Mucosa of descending colon (tissue), 3 donors: ENCODE results near the gene MAP2K7. TPM values are rescaled to one million over a fixed set of nuclear protein-coding genes. Genes with fewer than 3 reads are reported as not detected.

Experiments
- ATAC-seq: fragments of 200-7000 bp; cut with Tn5 transposase; one replicate; pipeline ENCODE4 v1.9.1; 2020; ENCODE audit warnings: mild to moderate bottlenecking, moderate library complexity
- DNase-seq, 3 donors: peaks; one replicate each; pipeline ENCODE4 v3.0.0-alpha.2; 2020
- H3K36me3 ChIP-seq: fragments of 200-600 bp; one replicate; pipeline ENCODE4 v1.8.0; 2021; ENCODE audit warnings: low read depth, mild to moderate bottlenecking
- H3K4me1 ChIP-seq: fragments of 200-600 bp; one replicate; pipeline ENCODE4 v1.8.0; 2021; ENCODE audit warnings: low read depth, mild to moderate bottlenecking
- H3K4me3 ChIP-seq: fragments of 200-600 bp; one replicate; pipeline ENCODE4 v1.8.0; 2021; ENCODE audit warnings: mild to moderate bottlenecking
- H3K9me3 ChIP-seq: fragments of 200-600 bp; one replicate; pipeline ENCODE4 v1.8.0; 2021; ENCODE audit warnings: mild to moderate bottlenecking
- intact Hi-C, 2 donors: fragments of 100-400 bp; cut with DNase I in 1 of 2; cut with micrococcal nuclease in 1 of 2; formaldehyde crosslinking; loops; one replicate each; pipeline versions ENCODE4 v1.11.0 to v1.11.1; 2022; cut with DNase I, micrococcal nuclease
- total RNA-seq, 3 donors: library from RNA; stranded (reverse); fragmentation: NEBNext Ultra II Directional in 2 of 3; extraction: Animal tissue kit (Norgen Biotek cat#: 25700) in 2 of 3; gene quantifications; one replicate each; pipeline versions ENCODE4 v1.2.1 to v1.2.4, GENCODE V29; 2021 to 2023
- TF ChIP-seq, protein P1 (sequence below): fragments of 200-600 bp; IDR thresholded peaks from one replicate; pipeline ENCODE4 v1.8.0; 2022; ENCODE audit warnings: antibody characterized with exemption, mild to moderate bottlenecking
- donor health status: DM: no; HTN: no; CAD: no; lungs with moderate emphysema.
- donor health status: DM: no; HTN: no; CAD: no.
- donor health status: DM: no; HTN: yes; CAD: no.

The MAP2K7 gene
- total RNA-seq, 3 donors from 2014 or later: 31.5 to 49.2 (median 41.7) TPM

DNA sequence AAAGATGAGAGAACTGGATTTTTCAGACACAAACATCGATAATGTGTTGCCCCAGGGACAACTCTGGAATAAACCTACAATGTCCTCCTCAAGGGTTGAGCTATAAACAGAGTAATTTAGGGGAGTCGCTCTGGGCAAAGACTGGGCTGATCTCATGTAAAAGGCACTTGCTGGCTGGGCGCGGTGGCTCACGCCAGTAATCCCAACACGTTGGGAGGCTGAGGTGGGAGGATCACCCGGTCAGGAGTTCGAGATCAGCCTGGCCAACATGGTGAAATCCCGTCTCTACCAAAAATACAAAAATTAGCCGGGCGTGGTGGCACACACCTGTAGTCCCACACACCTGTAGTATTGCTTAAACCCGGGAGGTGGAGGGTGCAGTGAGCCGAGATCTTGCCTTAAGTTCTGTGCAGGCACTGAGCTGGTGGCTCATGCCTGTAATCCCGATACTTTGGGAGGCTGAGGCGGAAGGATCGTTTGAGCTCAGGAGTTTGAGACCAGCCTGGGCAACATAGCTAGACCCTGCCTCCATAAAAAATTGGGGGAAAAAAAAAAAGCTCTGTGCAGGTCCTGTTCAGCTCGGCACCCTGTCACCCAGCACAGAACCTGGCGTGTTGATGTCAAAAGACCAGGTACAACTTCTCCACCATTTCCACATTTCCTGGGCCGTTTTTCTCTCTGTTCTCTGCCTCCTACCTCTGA lies 38.4 kb downstream of the MAP2K7 start:
- H3K4me3 ChIP-seq: no peak overlapping the region
- H3K36me3 ChIP-seq: peaks cover 3% of the 10 kb centered on the region
- intact Hi-C loops: loop anchor here (10.0 kb wide), 1 partner anchor 313 kb away; no protein-coding TSS in a partner anchor
- TF ChIP-seq, protein P1, sequence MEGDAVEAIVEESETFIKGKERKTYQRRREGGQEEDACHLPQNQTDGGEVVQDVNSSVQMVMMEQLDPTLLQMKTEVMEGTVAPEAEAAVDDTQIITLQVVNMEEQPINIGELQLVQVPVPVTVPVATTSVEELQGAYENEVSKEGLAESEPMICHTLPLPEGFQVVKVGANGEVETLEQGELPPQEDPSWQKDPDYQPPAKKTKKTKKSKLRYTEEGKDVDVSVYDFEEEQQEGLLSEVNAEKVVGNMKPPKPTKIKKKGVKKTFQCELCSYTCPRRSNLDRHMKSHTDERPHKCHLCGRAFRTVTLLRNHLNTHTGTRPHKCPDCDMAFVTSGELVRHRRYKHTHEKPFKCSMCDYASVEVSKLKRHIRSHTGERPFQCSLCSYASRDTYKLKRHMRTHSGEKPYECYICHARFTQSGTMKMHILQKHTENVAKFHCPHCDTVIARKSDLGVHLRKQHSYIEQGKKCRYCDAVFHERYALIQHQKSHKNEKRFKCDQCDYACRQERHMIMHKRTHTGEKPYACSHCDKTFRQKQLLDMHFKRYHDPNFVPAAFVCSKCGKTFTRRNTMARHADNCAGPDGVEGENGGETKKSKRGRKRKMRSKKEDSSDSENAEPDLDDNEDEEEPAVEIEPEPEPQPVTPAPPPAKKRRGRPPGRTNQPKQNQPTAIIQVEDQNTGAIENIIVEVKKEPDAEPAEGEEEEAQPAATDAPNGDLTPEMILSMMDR: no peak
- DNase-seq: peak in 1 of 3 donors; percentile 46
- H3K4me1 ChIP-seq: peaks cover 10% of the 10 kb centered on the region
- ATAC-seq: no peak
- H3K9me3 ChIP-seq: no peaks in the 10 kb centered on the region

DNA sequence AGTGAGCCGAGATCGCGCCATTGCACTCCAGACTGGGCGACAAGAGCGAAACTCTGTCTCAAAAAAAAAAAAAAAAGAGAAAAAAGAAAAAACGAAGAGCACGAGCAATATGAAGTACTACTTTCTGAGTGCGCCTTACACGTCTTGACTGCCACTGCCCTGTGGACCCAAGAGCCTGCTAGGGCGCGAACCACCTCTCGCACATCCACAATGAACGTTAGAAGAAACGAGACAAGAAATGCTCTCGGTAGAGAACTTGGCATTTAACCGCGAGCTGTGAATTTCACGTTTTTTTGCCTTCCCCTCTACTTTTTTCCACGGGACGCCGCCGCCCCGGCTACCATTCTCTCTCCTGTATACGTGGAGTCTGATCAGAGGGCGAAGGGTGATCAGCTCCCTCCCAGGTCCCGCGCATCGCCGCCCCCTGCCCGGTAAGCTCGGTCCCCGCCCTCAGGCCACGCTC lies 39.3 kb downstream of the MAP2K7 start:
- H3K4me1 ChIP-seq: peaks cover 10% of the 10 kb centered on the region
- H3K4me3 ChIP-seq: peak overlapping the region; percentile 91
- ATAC-seq (no peak), DNase-seq (no peak)
- TF ChIP-seq, protein P1: no peak
- no peaks in the 10 kb centered on the region for H3K9me3 ChIP-seq
- H3K36me3 ChIP-seq: peaks cover 3% of the 10 kb centered on the region
- intact Hi-C loops: loop anchor here (10.0 kb wide), 1 partner anchor 312 kb away; no protein-coding TSS in a partner anchor

DNA sequence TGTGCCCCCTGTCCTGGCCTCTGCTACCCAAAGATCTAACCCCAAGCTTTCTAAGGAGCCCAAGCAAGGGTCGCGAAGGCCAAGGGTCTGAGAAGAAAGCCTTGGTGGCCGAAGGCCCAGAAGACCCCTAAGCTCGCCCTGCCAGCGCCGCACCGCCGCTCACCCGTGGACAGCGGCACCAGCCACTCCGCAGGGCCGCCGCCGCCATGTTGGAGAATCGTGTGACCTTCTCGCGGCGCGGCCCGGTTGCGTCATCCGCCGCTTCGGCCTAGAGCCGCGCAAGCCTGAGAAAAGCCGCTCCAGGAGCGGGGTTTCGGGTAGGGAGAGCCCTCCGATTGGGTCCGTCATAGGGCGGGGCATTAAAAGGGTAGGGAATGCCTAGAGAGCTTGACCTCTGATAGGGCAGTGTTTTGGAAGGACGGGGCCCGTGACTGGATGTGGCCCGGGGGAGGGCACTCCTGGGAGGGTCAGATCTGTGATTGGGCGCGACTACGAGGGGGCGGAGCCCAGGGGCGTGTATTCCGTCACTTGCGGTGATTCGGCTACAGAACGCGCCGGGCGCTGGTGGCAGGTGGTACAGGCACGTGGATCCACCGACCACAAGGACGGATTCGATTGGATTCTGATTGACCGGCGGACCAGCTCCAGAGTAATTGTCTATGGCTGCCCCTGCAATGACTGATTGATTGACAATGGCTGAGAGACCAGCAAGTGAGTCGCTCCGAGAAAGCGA lies 39.9 kb downstream of the MAP2K7 start, which contains the start of gene TIMM44:
TIMM44 (minus strand) TSS at position 223 of the 733 bp plus-strand sequence; CDS start at position 208, 15 bp downstream.
- peak; percentile 97 for ATAC-seq
- intact Hi-C loops: loop anchor here (10.0 kb wide), 1 partner anchor 311 kb away; no protein-coding TSS in a partner anchor
- Histone ChIP-seq H3K36me3 (peaks cover 3% of the 10 kb centered on the region), H3K4me3 (peak within 1 kb of the TSS; percentile 91), H3K4me1 (peaks cover 10% of the 10 kb centered on the region), H3K9me3 (no peaks in the 10 kb centered on the region)
- peak; percentile 98 to 99 (median 99) for DNase-seq
- TF ChIP-seq, protein P1: no peak

DNA sequence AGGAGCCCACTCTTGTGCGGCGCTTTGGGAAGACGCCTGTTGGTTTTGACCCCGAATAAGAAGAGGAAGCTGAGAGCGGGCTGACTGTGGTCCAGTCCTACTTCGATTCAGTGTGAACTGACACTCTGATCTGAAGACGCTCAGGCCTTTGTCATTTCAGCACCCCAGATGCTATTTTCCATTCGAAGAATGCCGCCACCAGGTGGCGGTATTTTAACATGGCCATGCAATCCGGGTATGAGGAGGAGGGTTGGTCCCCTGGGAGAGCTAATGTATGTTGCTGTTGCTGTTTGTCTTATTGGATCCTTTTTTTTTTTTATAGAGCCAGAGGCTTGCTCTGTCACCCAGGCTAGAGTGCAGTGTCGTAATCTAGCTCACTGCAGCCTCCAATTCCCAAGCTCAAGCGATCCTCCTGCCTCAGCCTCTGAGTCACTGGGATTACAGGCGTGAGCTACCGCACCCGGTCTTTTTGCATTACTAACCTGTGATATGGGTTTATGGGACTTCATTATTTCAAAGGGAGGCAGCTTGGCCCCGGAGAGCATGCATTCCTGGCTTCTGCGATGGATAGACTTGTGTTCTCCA lies 40.6 kb downstream of the MAP2K7 start:
- H3K4me1 ChIP-seq: peaks cover 10% of the 10 kb centered on the region
- peak overlapping the region; percentile 91 for H3K4me3 ChIP-seq
- intact Hi-C loops: loop anchor here (10.0 kb wide), 1 partner anchor 311 kb away; no protein-coding TSS in a partner anchor
- peak; percentile 75 to 99 (median 89) for DNase-seq
- peaks cover 3% of the 10 kb centered on the region for H3K36me3 ChIP-seq
- H3K9me3 ChIP-seq: no peaks in the 10 kb centered on the region
- TF ChIP-seq, protein P1: peak; percentile 32
- ATAC-seq: peak; percentile 71

DNA sequence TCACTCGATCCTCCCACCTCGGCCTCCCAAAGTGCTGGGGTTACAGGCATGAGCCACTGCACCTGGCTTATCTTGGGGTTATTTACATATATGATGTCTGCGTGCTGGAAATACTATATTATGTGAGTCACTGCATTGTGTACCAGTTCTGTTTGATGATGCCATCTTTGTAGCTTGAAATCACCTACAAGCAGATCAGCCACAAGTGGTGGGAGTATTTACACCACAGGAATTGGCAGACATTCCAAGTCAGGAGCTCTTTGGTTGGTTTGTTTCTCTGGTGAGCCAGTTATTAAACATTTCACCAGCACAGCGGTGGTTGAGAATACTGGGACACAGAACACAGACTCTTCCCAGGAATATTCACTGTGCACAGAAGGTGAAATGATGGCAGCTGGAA lies 44.3 kb downstream of the MAP2K7 start:
- Histone ChIP-seq H3K36me3 (peaks cover 3% of the 10 kb centered on the region), H3K9me3 (no peaks in the 10 kb centered on the region), H3K4me3 (no peak overlapping the region), H3K4me1 (no peaks in the 10 kb centered on the region)
- intact Hi-C loops: loop anchor here (10.0 kb wide), 1 partner anchor 307 kb away; no protein-coding TSS in a partner anchor
- TF ChIP-seq, protein P1: no peak
- DNase-seq: no peak
- no peak for ATAC-seq
